NCI-H510A treated with DMSO at 0.1 percent for 48 hours (cell line): Measurements from ENCODE around the gene KCNQ1.

ENCODE experiments used
- DNase-seq: peaks from one replicate; lab custom pipeline; 2025; lab: John Stamatoyannopoulos, UW

The KCNQ1 gene

DNA sequence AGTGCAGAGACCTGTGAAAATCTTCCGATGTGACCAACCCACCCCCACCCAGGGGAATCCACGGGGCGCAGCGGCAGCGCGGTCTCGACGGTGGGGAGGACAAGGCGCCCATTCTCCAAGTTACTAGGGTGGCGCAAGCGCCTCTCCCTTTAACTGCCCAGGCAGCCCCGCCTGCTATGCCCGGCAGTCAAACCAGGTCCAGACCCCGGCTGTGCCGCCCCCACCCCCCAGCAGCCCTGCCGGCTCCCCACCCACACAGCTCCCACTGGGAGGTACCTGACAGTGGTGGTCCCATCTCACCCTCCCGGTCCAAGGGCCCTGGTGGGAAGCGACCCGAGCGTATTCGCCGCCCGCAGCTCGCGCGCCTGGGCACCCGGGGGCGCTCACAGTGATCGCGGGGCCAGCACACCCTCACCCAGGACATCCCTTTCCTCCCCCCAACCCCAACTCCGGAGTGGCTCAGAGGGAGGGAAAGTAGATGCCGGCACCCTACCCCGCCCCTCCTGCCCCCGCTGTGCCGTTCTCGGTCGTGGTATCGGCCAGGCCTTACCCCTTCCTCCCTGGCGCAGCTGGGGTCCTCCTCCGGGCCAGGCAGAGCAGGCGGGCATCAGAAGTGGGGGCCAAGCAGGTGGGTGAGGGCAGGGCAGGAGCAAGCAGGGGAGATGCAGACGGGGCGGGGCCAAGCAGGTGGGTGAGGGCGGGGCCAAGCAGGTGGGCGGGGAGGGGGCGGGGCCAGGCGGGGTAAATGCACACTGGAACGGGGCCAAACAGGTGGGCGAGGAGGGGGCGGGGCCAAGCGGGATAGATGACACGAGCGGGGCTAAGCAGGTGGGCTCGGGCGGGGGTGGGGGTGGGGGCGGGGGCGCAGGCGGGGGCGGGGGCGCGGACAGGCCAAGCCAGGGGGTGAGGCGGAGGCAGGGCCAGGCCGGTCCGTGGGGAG is 657 bp upstream of the KCNQ1 start, which contains the start of gene TRPM5:
Gene TRPM5, minus strand, starts transcription at position 634 of the 940 bp plus-strand sequence. CDS start 21,478 bp downstream, outside the sequence.
- DNase-seq = no peak

DNA sequence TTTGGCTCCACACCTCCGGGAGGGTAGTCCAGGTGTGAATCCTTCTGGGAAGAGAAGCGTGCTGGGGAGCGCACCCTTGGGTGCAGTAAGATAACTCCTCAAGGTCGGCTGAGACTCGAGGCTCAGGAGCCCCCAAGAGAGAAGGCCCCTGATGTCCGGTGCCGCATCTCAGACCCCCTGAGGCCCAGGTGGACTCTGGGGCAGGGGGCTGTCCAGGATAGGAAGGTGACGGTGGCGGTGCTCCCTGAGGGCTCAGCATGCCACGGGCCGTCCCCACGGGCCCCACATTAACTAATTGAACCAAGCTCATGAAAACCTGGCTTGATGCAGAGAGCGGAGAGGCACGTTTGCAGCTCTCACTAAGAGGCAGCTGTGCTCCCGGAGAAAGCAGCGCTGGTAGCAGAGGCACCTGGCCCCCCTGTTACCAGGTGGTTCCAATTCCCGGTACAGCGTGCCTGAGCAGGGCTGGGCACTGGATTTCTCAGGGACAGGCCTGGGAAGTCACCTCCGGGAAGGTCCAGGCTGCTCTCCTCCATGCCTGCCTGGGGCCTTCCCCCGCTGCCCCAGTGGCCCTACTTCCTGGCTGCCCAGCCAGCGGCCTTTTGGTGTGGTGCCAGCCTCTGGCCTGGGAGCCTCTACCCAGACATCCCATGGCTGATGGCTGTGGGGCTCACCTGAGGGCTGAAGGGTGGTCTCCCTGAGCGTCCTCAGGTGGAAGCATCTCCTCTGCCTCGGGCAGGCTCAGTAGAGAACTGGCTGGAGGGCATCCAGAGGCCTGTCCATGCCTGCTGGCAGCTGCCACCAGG is 1.1 kb downstream of the KCNQ1 start:
- DNase-seq = no peak

DNA sequence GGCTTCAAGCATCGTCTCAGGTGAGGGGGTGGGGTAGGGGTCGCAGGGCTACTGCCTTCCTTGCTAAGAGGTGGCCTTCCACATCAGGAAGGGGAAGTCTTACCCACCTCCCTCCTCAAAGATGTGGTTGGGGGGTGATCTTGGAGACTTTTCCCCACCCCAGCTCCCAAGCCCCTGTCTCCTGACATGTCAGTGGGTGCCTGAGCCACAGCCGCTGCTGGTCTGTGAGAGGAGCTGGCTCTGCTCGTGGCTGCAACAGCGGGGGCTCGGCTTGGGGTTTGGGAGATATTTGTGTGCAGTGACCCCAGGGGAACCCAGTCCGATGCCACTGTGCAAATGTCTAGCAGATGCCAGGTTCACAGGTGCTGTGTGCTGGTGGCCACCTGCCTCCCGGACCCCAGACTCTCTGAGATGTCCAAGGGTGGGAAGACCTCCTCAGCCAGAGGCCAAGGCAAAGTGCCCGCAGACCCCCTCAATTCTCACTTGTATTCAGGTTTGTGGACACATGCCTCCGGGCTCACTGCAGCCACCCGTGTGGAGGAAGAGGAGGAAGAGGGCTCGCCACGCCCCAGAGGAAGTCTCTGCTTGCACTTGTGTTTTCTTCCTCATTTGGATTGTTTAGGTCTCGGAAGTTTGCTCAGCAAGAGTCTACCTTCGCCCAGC is 1.9 kb downstream of the KCNQ1 start:
- DNase-seq = no peak

DNA sequence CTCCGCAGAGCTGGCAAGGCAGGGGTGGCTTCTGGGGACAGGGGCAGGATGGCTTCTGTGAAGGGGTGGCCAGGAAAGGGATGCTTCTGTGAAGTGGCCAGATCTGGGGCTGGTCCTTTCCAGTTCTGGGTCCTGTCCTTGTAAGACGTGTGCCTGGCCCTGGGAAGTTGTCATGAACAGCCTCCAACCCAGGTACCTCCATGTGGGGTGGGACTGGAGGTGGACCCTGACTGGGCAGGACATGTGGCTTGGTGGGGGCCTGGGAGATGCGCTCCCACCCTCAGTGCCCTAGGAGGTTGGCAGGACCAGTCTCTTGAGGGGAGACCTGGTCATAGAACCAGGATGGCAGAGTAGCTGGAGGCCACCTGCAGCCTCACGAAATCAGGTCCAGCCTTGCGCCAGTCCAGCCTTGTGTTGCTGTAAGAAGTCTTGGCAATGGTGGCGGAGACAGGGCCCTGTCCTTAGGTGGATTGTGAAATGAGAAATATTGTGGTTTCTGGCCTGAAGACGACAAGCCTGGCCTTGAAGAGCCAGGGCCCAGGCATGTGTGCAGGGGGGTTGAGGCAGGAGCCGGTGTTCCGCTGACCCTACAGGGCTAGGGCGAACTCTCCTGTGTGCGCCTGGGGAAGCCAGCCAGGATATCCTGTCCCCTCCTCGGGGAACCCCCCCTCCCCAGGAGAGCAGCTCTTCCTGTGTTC is 2.6 kb downstream of the KCNQ1 start:
- no peak for DNase-seq

DNA sequence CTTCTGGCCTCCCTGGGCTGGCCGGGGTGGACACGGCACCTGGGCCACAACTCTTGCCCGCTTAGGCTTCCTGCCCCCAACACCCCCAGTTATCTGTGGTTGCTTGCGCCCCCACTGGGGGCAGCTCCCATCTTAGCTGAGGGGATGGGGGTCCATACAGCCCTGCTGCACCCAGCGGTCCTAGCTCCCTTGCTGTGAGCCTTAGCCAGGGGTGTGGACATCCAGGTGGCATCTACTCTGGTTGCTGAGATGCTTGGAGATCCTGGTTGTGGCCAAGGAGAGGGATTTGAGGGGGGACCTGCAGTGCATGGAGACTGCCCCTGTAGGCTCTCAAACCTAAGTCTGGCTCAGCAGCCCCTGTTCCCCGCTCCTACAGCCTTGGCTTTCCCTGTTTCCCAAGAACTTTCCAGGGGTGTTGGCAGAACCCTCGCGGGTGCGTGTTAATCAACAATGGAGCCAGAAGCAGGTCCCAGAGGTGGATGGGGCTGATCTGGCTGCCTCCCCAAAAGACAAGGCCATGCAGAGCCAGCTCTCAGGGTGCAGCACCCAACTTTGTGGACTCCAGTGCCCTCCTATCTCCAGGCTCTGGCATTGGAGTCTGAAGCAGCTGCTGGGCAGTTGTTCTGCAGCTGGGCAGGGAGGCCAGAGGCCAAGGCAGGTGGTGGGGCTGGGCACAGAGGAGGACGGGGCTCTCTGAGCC is 3.3 kb downstream of the KCNQ1 start:
- DNase-seq = no peak

DNA sequence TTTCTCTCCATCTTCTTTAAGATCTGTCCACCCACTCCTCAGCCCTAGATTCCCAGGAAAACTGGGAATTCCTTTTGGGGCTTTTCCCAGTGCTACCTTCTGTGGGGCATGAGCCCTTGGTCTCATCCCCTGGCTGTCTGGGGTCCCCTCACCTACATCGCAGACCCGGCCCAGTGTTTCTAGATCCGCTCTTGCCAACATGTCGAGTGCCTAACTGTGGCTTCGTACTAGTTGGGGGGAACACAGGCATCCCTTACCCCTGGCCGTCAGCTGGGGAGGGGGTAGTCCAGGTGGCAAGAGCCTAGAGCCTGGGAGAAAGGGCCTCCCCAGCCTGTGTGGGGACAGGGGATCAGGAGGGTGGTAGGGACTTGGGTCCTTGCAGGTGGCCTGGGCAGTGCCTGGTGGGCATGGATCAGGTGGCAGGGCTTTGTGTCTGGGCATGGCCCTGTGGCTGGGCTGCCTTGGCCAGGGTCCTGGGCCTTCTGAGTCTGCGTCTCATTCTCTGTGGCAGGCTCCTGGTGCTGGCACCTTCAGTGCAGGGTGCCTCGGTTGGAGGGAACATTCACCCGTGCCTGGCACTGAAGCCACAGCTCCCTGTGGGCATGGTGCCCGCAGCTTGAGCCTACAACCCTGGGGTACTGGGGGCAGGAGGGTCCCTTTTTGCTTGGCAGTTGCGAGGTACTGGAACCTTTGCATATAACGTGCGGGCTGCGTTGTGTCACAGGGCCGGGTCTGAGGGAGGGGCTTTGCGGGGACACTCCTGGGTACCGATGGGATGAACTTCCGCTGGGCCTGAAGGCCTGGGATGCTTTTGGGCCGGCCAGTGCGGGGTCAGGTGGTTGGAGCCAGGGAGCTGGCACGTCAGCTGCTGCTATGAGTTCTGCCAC is 4.1 kb downstream of the KCNQ1 start:
- no peak for DNase-seq

DNA sequence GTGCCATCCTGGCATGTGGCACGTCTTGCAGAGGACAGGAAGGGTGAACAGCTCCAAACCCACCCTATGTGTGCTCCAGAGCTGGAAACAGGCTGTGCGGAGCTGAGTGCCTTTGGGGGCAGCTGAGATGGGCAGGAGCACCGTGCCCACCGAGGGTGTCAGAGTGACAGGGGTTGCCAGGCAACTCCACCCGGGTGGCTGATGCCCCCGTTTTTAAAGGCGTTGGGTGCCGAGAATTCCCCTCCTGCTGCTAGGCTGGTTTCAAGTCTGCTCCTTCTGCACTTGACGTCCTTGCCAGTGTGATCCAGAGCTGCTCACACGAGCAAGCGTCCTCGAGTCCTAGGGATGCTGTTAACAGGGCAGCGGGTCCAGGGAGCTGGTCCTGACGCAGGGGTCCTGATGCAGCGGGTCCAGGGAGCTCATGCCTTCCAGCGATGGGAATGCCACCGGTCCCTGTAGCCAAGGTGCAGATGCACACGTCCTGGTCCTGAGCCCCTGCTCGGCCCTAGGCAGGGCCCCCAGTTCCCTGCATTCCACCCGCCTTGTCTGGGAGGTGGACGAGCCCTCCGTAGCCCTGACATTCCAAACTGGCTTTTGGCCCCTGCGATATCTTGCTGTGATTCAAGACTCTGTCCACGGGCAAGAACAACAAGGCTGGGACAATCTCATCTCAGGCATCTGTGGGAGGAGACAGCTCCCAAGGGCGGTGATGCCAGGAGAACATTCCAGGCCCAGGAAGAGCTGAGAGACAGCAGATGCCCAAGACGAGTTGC is 4.9 kb downstream of the KCNQ1 start:
- no peak for DNase-seq

DNA sequence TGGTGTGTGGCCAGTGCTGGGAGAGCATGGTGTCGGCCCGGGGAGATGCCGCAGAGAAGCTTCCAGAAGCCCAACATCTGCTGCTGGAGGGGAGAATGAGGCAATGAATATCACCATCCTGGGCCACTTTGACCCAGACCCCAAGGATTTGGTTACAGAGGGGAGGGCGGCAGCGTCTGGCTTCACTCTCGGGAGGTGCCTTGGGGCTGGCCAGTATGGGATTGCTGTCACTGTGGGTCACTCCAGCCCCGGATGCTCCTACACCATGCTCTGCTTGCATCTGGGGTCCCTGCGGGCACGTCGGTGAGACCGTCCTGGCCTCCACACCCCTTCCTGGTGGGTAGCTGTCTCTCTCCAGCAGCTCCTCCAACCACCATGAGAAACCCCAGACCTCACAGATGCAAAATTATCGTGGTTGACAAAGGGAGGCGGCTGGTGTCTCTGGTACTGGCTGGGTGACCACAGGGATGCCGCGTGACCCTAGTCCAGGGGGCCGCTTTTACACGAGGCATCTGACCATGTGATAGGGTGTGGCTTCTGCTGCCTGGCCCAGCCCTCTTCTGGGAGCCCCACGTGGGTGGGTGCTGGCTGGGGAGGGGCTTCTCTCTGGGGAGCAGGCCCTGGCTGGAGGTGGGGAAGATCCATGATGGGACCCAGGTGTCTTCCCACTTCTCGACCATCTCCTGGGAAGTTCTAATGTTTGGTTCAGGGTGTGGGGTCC is 5.7 kb downstream of the KCNQ1 start:
- no peak for DNase-seq

DNA sequence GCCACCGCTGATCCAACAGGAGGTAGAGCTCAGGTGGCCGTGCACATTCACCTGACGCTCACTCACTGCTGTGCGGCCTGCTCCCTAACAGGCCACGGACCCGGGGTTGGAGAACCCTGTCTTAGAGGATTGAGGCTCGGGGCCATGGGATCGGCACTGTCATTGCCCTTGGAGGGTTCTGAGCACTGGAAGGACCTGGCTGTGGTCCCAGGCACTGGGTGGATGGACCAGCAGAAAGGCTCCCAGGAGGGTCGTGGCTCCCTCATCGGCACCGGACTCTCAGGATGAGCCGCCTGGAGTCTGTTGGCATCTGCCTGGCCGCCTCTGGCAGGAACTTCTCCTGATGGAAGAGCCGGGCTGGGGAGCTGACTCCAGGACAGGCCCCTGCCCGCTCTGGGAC is 6.5 kb downstream of the KCNQ1 start:
- DNase-seq = no peak

DNA sequence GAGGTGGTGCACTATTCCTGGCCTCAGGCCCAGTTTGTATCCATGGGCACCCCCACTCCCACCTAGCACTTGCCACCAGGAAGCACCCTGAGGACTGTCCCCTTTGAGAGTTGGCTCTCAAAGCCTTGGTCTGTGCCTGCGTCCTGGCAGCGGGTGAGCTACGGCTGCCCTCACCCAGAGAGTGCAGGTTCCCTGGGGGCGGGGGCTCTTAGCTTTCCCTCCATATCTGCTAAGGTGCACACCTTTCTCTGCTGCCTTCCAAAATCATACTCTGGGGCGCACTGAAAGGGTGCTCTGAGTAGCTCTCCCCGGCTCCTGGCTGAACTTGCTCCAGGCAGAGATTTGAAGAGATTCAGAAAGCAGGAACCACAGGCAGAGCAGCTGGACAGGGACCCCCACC is 7.1 kb downstream of the KCNQ1 start:
- DNase-seq = no peak

DNA sequence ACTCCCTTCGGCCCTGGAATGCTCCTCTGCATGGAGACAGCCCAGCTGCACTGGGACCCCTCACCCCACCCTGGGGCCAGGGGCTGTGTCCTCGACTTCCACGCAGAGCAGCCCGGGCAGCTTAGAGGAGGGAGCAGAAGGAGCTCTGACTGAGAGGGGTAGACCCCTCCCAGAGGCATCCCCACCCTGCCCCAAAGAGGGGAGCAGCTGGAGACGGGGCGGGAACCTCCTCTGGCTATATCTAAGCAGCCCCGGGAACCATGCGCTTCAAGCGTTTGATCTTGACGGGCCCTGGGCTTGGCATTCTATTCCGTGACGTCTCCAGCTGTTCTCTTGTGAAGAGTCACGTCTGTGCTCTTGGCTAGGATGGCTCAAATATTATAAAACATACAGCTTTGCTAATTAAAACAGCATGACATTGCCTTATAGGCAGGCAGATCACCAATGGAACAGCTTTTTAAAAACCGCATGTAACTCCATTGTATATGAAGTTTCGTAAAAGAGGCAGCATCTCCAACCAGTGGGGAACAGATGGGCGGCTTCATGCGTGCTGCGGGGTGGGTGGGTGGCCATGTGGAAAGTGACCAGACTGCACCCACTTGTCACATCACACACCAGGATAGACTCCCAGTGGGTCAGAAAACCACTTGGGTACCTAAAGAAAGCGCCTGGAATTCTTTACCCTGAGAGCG is 7.7 kb downstream of the KCNQ1 start:
- no peak for DNase-seq

DNA sequence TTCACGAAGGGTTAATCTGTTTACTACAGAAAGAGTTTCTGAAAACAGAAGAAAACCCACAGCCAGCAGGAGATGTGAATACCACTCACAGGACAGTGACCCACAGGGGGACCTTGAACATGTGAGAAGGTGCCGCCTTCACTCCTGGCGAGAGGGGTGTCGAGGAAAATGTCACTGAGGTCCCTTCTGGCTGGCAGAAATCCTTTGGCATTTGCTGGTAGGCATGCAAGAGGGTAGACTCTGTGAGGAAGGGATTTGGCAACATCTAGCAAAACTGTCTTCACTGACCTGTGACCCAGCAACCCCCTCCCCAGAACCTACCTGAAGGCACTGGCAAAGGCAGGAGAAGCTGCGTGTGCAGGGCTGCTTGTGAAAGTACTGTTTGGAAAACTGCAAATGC is 8.6 kb downstream of the KCNQ1 start:
- no peak for DNase-seq

DNA sequence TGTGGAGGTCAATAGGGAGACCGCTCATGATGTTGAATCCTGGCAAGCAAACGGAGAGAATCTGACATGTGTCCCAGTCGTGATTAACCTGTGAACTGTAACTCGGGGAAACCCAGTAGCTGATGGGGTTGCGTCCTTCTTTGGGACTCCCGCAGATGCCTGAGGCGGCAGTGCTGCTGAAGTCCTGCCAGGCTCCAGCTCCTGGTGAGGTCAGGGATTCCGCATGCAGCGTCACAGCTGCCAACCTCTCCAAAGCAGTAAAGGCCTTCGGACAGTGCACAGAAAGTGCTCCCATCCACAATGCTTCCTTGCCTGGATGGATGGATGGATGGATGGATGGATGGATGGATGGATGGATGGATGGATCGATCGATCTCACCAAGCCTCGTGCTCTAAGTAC is 13.5 kb downstream of the KCNQ1 start:
- no peak for DNase-seq

DNA sequence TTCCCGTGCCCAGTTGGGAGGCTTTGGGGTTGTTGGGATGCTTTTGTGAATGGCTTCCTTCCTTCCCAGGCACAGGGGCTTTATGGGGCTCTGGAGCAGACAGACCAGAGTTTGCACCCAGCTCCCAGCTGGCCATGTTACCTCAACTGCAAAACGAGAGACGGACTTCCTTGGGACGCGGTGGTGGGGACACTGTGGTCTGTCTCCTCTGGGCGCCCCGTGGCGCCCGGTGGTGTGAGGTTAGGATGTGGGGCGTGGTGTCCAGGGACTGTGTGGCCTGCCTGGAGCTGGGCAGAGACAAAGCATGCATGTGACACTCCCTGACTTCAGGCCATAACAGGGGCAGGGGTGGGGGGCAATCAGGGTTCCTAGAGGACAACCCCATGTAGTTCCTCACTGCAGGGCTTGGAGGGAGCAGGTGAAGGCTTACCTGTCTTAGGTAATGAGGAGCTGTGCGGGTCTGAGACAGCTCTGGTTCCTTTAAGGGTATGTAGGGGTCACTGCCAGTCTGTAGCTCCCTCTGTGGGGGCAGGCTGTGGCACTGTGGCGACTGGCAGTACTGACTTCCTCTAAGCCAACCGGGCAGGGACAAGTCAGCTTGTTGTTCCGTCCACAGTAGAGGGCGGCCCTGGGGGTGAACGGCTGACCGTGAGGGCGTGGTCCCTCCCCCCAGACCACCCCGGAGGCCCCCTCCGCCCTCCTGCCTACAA is 14.4 kb downstream of the KCNQ1 start:
- no peak for DNase-seq

DNA sequence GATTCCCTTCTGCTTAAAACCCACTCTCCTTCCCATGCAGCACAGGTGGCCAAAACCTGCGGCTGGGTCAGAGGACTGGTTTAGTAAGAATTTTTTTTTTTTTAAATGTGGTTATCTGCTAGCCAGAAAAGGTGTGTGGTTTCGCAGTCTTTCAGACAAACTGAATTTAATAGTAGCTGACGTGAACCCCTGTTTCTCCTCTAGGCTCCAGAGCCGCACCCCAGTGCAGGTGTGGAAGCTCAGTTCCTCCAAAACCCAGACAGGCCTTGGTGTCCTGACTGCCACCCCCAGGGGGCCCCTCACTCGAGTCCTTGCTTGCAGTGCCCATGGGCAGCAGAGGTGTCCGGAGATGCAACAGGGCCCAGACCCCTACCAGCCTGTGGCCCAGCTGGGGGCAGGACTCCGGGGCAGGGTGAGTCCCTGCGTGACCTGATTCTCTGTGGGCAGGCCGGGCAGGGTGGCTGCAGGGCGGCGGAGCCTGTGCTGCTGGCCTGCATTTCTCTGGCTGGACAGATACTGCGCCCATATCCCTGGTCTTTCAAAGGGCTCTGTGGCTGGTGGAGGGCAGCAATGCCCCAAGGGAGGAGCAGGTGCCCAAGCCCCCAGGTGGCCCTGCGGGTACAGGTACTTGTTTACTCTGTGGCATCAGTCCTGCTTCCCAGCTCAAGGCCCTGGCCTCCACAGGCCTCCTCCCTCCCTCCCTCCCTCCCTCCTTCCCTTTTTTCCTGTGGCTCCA is 15.2 kb downstream of the KCNQ1 start:
- no peak for DNase-seq

DNA sequence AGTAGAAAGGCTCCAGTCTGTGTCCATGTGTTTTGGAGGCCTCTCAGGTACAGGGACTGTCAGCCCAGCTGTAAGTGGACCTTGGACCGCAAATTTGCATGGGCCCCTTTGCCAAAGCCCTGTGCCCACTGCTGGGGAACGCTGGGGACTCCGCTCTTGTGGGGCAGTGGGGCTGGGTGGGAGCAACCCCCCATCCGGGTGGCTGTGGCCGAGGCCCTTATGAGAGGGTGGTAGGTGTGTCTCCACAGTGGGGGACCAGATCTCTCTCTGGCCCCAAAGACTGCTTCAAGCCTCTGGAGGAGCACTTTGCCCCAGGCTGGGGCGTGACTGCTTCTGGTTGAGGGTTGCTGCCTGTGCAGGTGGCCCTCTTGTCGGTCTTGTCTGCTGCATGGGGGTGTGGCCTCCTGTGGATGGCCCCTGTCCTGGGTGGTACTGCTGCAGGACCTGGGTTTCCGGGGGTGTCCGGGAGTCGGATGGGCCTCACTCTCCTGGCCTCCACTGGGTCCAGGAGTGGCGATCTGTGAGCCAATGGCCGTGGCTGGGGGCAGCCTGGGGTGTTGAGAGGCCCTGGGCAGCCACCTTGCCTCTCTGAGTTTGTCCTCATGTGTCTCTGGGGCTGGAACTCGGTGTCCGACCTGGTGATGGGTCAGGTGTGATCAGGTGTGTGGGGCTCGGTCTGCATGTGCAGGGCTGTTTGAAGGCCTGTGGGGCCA is 15.9 kb downstream of the KCNQ1 start:
- DNase-seq = no peak
